OCI-M2 (cell line): Measurements from ENCODE around the gene ZNF343.
"Not testable (repeated sequence)": the region's sequence is repeated elsewhere in the genome, so short reads cannot be mapped to it uniquely, and the experiment has no call there.

ENCODE experiments used
- DNase-seq: peaks from one replicate; lab custom pipeline; 2025; ENCODE audit not compliant: unreplicated experiment; lab: John Stamatoyannopoulos, UW

The ZNF343 gene

DNA sequence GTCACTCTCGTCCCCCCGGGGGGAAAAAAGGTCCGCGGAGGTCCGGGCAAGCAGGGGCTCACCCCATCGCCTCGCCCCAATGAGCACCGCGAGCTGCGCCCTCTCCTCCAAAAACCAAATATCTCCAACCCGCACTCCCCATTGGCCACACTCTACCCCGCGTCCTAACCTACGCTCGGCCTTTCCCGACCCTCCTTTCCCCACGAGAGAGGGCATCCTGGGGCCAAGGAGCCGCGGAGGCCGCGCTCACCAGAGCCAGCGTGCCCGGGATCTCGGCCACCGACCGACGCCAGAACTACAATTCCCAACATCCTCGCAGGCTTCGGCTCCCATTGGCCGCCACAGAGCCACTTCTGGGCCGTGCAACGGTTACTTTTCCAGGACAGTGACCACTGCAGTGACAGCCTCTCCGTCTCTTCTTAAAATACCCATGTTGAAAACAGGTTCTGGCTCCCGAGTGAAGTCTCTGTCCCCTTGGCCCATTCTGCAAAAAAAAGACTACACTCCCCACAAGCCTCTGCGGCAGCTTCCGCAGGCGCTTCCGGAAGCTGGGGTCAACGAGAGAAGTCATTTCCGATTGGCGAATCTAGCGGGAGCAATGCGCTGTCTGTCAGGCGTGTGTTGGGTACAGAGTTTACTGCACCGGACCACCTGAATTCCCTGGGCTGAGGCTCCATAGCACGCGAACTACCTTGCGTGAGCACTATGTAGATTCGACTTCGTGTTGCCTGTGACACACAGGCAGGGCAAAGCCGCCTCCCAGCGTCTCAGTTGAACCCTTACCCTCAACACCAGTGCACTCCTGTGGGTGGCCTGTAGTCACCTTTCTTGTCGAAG is at the start of gene ZNF343:
Gene ZNF343, minus strand, starts transcription at position 285 of the 837 bp plus-strand sequence. CDS start 15,020 bp downstream, outside the sequence.
- DNase-seq = peak; percentile 62

DNA sequence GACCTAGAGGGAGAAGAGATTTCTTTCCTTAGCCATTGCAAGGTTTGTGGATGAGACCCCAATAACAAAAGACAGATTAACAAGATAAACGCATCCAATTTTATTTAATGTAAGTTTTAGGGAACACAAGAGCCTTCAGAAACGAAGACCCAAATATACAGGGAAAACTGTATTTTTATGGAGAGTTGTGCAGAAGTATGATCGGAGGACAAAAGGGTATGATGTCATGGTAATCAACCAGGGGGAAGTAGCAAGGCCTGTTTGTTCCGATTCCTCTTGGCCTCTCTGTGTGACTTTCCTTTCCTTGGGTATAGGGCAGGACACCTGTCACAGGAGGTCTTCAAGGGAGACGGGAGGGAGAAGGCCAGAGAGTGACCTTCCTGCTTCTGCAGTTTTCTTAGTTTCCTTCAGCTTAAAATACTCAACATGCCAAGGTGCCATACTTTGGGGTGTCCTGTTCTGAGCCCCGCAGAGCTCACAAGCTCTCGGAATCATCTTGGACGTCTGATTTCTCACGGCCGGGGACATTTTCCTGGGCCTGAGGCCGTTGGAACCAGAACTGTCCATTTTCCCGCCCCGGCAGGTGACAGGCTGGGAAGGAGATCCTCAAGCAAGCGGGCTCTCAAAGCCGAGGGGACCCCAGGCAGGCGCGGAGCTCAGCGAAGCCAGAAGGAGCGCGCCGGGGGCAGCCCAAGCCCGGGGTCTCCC is 49.3 kb upstream of the ZNF343 start:
- DNase-seq = no peak

DNA sequence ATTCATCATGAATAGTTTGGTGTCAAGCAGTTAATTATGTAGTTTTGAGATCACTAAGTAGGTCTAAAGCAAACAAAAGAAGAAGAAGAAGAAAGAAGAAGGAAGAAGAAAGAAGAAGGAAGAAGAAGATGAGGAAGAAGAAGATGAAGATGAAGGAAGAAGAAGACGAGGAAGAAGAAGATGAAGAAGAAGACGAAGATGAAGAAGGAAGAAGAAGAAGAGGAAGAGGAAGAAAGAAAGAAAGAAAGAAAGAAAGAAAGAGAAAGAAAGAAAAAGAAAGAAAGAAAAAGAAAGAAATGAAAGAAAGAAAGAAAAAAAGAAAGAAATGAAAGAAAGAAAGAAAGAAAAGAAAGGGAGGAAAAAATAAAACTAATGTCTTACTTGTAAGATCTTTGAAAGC is 36.9 kb upstream of the ZNF343 start:
- no peak for DNase-seq

DNA sequence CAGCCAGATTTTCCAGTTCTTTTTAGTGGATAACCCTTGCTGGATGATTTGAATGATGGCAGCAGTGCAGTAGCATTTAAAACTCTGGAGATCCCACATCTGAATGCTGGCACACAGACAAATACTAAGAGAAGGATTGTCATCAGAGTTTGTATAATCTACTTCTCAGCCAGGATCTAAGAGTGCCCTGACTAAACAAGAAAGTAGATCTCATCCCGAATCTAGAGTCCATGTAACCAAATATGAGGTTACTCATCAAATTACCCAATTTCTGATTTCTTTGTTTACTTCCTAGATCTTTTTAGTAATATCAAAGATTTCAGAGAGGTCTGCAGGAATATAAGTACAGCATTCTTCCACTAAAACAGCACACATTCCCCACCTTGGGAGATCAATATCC is 35.5 kb upstream of the ZNF343 start:
- DNase-seq = no peak

DNA sequence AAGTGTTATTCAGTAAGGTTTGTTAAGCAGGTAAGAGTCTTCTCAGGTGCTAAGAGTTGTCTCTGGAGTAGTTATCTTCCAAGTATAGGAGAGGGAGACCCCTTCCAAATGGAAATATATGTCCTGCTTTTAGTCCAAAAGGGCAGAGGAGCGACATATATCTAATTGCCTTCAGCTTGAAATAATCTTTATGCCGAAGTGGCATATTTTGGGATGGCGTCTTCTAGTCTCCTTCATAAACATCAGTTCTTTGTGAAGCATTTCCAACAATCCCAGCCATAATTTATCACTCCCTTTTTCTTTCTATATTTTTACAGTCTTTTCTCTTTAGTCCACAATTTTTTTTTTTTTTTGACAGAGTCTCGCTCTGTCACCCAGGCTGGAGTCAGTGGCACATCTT is 33.6 kb upstream of the ZNF343 start:
- no peak for DNase-seq

DNA sequence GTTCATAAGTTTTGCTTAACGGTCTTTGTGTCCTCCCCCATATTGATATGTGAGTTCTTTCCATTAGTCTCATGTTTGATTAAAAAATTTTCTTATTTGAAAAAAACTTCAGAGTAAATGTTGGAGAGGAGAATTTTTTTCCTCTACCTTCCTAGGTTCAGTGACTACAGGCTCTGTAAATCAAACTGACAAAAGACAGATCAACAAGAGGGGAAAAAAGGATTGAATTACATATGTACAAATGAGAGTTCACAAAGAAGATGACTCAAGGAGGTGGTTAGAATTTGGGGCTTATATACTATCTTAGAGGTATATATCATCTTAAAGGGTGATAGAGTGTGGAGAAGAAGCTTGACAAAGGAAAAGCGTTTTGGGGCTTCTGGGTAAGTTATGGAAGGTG is 33.2 kb upstream of the ZNF343 start:
- DNase-seq = no peak

DNA sequence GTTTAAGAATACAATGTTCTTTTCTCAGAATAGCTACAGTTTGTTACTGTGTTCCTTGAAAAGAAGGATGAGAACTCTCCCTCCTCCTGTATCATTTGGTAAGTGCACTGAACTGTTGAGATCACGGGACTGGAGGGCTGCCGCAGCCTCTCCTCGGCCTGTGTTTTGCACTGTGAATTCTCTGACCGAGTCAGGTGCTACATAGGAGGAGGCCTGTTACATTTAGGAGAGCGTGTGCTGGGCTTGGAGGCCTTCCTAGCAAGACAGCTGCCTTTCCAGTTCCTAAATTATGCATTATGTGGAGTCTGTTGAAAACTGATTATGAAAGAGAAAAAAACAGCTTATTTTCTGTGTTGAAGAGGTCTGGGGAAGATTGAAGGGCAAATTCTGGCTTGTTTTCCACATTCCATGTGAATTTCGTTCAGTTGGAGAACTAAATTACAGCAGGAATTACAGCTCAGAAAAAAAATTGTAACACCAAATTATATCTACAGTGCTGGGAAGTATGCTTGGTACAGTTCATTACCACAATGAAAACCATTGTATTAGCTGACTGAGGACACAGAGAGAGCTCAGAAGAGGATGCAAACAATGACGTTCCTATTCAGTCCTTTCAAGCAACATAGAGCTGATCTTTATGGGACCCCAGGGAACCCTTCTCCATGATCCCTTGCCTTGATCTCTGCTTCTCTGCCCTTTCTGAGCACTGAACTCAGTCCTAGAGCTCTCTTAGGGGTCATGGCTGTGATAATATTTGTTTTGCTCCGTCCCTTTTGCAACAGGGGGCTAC is 30.4 kb upstream of the ZNF343 start:
- DNase-seq = no peak

DNA sequence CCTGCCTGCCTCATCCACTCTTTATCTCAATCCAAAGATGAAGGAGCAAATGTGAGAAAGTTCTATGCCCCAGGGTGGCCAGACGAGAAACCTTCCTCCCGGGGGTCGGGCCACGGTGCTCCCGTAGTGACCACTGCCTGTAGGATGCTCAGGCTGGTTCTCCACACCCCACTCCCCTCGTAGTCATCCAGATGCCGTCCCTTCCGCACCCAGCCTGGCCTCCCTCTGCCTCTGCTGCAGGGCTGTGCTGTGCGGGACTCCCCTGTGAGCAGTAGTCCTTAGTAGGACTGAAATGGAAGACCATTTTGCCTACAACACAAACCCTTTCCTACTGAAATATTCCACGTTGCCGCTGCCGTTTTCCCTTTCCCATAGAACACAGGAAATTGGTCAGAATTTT is 29.6 kb upstream of the ZNF343 start:
- DNase-seq = no peak

DNA sequence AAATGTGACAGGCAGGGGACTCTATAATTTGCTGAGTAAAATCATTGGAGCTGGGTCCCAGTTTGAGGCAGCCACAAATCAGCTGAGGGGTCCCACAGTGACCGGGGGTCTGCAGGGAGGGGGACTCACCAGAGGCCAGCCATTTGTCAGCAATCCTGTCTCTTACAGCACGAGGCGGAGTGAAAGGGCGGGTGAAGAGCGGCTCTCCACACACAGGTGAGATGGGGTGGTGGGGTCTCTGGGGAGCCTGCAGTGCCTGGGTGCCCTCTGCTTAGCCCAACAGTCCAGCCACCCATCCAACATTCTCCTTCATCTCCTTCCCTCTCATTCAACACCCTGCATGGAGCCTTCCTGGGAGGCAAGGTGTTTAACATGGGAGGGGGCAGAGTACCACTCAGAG is 28.4 kb upstream of the ZNF343 start:
- no peak for DNase-seq

DNA sequence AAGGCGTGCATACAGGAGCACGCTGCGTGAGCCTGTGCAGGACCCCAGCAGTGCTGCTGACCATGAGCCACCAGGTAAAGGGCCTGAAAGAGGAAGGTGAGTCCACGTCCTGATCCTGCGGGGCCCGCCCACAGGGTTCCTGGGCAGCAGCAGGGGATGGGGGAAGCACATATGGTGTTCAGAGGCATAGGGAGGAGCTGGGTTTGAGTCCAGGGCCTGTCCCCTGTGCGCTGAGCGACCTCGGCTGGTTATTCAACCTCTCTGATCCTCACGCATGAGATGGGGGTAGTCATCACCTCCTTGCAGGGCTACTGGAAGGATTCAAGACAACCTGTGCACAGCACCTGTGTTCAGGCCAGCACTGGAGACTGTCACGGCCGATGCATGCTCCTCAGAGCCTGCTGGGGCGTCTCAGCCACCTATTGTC is 27.9 kb upstream of the ZNF343 start, which contains the start of gene TMC2:
Gene TMC2, plus strand, starts transcription at position 14 of the 427 bp plus-strand sequence. Its CDS starts 49 bp downstream, at position 63.
- DNase-seq = no peak

DNA sequence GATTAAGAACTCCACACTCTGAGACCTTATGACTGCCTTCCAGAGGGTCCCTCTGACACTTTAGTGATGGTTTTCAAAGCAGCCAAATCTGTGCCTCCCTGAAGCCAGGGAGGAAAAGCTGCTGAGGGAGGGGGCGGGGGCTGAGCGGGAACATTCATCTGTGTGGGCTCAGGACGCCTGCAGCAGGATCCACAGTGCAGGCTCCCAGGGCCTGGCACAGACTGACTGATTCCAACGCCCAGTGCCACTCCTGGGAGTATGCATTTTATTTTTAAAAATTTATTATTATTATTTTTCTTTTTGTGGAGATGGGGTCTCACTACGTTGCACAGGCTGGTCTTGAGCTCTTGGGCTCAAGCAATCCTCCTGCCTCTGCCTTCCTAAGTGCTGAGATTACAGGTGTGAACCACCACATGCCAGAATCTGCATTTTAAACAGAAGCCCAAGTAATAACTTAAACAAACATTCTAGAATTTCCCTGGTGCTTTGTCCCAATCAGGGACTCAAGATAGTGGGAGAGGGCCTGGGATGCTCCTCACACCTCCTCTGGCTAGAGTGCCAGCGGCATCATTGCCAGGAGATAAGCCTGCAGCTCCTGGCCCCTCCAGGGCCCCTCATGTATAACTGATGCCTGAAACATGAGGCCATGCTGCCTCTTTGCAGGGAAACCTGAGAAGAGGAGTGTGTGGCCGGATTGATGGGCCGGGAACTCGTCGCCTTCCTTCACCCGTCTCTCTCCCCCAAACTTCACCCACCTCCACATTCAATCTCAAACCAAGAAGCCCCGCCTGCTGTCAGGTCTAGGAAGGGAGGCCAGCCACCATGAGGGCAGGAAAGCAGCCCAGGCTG is 27.2 kb upstream of the ZNF343 start:
- no peak for DNase-seq

DNA sequence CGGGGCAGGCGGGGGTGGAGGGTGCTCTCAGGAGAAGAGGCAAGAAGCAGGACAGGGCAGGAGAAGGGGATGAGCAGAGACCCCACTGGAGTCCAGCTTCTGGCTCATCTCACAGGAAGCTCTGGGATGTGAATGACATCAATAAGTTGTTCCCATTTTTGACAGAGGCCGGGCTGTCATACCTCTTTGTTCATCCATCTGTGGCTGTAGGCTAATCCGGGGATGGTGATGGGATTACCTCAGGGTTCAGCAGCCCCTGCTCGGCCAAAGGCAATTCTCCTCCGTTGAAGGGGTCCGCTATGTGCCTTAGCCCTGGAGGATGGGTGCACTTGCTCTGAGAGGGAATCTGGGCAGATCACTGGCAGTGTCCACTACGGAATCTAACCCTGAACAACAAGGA is 24.4 kb upstream of the ZNF343 start:
- DNase-seq = no peak

DNA sequence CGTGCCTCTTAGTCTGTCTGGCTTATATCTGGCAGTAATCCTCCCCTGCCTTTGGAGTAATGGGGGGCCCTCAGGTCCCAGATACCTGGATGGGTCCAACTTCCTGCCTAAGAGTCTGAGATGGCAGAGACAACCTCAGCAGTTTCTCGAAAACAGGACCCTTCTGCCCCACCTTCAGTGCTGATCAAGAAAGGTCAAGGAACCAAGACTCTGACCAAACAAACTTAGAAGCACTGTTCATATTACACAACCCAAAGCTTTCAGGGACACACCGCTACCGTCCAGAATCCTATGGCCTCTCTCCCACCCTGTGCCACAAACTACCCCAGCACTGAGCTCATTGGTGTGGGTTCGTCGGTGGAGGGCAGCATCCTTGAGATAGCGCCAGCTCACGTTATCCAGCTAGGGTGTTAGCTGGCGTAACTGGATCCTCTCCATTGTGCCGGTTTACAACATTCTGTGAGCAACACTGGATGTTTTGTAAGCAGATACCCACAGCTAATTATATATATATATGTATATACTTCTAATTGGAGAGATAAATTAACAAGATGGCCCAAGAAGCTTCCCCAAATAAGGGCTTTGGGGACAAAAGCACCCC is 20.1 kb upstream of the ZNF343 start:
- no peak for DNase-seq

DNA sequence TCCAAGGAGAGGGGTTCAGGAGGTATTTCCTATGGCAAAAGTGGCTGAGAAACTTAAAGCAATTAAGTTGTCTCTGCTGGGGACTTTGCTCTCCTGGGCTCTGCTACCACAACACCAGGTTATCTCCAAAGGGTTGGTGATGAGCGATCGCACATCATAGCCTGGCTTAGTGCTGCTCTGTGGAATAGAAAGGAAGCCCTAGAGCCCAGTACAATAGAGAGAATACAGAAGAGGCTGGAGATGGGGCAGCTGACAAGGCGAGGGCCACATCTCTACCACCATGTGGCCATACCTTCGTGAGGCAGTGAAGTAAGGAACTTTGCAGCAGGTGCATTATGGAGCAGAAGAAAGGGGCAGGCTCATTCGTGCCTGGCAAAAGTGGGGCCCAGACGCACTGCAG is 19.0 kb upstream of the ZNF343 start:
- no peak for DNase-seq

DNA sequence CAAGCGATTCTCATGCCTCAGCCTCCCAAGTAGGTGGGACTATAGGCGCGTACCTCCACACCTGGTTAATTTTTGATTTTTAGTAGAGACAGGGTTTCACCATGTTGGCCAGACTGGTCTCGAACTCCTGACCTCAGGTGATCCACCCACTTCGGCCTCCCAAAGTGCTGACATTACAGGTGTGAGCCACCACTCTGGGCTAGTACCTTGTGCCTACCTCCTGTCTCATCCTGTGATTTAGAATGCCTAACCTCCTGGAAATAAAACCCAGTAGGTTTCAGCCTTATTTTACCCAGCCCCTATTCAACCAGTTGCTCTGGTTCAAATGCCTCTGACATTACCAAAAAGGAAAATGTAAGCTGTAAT is 17.5 kb upstream of the ZNF343 start:
- DNase-seq = not testable (repeated sequence)

DNA sequence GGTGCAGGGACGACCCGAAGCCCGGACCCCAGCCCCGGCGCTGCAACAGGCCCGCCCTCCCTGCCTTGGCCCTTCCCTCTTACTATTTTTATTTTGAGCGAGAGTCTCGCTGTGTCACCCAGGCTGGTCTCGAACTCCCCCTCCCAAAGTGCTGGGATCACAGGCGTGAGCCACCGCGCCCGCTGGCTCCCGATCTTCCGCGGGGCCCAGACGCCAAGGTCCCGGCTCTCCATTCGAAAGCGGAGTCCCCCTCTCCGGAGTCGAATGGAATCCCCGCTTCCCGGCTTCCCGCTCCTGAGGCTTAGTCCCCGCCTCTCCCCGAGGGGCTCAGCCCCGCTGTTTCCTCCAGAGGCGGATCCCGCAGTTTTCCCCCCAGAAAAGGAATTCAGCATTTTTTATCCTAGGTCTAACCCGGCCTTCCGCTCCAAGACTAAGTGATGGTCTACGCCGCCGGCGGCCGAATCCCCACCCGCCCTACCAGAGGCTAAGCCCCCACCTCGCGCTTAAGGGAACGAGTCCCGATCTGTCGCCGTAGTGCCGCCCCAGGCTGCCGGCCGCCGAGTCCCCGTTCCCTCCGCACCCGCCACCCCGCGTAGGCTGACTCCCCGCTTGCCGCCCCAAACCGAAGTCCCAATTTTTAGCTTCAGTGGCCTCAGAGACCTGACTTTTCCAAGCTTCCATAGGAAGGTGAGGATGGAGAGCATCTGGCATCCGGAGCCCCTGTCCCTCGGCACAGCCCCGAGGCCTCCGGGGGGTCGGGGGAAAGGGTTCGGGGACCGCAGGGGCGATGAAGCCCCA is 16.2 kb upstream of the ZNF343 start:
- no peak for DNase-seq

DNA sequence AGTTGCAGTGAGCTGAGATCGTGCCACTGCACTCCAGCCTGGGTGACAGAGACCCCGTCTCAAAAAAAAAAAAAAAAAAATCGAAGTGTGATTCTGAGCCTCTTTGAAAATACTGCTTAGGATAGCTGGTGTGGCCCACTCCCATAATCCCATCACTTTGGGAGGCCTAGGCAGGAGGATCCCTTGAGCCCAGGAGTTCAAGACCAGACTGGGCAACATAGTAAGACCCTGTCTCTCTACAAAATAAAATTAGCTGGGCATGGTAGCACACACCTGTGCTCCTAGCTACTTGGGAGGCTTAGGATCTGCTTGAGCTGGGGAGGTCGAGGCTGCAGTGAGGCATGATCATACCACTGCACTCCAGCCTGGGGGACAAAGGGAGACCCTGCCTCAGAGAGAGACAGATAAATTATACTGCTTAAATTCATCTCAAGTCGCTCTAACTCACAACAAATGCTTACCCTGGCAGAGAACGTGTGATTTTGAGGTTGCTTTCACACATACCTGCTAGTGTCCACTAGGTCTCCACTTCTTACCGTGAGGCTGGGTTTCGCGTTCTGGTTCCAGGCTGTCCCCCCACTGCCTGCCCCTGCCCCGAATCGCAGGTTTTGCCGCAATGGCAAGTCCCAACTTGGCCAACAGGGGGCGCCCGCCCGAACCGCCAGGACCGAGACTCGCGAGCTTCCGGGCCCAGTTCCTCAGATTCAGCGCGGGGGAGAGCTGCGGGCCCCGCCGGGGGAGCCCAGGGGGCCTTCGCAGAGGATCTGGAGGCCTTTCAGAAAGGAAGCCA is 15.4 kb upstream of the ZNF343 start:
- DNase-seq = peak; percentile 43

DNA sequence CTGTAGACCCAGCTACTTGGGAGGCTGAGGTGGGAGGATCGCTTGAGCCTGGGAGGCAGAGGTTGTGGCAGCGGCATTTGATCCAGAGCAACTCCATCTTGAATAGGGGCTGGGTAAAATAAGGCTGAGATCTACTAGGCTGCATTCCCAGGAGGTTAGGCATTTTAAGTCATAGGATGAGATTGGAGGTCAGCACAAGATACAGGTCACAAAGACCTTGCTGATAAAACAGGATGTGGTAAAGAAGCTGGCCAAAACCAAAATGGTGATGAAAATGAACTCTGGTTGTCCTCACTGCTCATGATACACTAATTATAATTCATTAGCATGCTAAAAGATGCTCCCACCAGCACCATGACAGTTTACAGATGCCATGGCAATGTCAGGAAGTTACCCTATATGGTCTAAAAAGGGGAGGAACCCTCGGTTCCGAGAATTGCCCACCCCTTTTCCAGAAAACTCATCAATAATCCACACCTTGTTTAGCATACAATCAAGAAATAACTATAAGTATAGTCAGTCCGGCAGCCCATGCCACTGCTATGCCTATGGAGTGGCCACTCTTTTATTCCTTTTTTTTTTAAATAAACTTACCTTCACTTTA is 14.2 kb upstream of the ZNF343 start:
- DNase-seq = not testable (repeated sequence)
